GM21390 (cell line): ENCODE measurements around the gene PC.
A peak's percentile ranks its signal among the peaks of the same experiment; 100 is the strongest.

ENCODE experiments used
- ATAC-seq: cut with Tn5 transposase; IDR thresholded peaks from one replicate; pipeline ENCODE4 v1.9.1; 2021; ENCODE audit not compliant: unreplicated experiment

Gene PC

DNA sequence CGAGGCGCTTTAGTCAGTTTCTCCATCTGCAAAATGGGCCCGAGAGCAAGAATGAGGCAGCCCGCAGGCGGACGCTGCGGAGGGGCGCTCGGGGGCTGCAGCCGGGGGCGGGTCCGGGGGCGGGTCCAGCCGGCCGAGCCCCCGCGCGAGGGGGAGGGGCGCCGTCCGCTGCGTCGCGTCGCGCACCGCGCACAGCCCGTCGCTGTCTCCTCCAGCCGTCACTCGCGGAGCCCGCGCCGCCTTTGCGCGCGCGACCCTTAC is 282 bp downstream of the PC start:
- peak; percentile 20 for ATAC-seq

DNA sequence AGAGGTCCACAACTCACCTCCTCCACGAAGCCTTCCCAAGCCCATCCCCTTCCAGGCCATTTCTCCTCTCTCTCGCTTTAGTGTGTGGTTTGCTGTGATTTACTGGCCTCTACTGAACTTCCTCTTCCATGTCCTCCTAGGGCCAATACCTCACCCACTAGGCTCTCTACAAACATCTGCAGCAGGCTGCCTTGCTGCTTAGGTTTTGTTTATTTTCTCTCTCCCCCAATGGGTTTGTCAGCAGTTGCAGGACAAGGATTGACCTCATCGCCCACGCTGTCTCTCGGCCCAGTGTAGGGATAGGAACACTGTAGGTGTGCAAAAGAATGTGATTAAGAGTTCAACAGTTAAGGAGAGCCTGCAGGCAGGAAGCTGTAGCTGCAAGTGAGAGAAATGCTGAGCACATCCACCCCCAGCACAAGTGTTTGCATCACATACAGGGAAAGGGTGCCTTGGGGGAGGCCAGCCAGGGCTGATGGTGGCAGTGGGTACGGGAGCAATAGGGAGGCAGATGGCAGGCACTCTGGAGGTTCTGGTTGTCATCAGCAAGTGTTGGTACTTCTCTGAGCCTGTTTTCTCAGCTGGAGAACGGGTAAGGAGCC is 1.4 kb downstream of the PC start:
- no peak for ATAC-seq

DNA sequence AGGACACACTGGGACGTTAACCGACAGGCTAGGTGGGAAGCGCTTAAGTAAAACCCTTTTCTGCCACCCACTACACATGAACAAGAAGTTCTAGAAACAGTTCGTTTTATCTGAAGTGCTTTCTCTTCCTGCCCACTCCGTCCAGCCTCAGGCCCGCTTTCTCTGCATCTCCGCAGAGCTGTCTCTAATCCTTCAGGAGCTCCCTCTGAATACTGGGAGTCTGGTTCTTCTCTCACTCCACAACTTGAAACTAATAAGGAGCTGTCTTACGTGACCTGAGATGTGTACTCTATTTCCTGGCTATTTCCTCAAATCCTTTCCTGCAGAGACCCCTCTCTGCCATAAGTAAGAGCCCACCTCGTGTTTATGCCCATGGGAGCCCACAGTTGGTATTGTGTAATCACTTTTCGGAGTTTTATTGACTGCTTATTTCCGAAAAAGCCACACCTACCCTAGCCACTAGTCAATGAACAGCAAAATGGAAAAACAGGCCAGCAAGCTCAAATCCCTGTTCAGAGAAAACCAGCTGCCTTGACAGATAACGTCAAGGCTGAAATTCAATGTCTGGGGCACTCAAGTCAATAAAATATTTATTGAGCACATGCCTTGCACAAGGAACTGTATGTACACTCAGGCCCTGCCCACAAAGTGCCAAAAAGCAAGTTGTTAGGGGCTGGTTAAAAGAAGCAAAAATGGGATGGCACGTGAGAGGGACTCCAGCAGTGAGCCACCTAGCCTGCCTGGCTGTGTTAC is 4.9 kb downstream of the PC start:
- no peak for ATAC-seq

DNA sequence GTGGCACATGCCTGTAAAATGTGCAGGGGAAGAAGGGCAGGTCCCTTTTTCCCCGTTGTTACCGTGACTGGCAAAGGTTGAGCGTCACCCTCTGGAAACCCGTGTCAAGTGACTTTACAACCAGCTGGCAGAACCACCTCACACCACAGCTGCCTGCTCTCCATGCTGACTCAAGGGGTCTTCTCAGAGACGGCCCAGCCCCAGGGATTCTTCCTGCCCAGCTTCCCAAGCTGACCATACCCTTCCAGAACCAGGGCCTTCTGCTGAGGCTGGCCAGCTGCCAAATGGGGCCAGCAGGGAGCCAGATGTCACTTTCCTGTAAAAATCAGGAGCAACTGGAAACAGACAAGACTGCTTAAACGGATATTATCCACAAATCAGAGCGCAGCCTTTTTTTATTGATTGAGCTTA is 6.3 kb downstream of the PC start:
- no peak for ATAC-seq

DNA sequence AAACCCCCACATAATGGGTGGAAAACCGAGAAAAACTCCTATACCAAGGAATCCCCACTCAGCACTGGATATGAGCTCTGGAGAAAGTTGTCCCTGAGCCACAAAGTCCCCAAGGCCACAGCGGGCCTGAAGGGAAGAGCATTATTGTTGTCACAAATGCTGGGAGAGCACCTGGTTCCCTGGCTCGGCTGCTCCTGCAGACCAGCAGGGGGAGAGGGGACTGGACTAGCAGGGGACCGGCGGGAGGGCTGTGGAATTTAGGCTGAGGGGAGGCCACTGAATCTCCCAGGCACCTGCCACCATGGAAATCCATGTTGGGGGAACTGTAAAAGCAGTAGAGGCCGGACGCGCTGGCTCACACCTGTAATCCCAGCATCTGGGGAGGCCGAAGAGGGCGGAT is 7.0 kb downstream of the PC start:
- ATAC-seq, result no peak

DNA sequence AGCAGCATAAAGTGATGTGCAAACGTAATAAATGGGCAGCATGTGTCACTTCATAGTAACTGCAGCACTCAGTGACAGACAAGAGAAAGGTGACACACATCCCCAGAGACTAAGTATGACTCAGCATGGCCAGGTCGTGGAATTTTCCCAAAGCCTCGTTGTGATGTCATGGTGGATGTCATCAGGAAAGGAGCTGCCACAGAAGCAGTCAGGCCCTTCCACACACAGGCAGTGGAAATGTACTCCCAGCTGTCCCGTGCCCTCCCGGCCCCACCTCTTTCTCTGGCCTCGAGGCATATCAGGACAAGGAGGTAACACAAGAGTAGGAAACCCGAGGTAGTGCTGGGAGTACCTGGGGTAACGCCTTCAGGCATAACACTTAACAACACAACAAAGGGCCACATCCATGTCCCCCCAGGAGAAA is 8.1 kb downstream of the PC start:
- no peak for ATAC-seq

DNA sequence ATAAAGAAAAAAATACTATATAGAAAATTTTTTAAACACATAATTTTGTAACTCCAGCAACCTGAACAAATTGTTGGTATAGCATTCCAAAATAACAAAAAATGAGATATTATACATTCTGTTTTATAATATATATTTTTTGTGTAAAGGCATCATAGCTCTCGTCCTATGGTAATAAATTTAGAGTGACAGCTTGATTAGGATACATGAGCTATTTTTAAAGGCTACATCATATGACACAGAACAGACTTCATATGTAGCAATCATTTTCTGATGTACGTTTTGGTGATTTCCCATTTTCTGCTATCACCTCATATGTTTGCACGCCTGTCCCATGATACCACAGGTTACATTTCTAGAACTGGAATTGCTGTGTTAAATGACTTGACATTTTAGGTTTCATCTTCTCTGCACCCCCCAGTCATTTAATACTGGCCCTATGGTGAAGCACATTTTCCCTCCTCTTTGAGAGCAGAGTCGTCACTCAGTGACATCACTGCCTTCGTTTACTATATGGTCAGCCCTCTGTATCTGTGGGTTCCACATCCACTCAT is 19.5 kb downstream of the PC start:
- no peak for ATAC-seq

GRCh38 chr11:66937193-66937733 is 20.9 kb downstream of the PC start:
- ATAC-seq, result no peak

DNA sequence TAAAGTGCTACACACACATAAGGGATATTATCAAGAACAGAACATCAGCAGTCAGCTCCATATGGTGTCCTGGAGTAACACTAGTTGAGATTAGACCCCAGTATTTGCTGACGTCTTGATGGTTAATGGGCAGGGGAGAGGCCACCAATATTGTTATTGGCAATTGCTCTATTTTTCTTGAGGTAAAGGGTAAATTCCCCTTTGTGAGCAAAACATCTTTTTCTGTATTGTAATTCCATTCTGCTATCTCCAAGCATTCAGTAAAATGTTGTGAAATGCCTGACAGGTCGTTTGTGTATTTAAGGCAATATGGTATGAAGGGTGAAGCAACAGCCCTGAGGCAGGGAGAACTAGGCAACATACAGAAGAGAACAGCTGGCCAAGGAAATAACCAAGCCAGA is 21.9 kb downstream of the PC start:
- ATAC-seq, result no peak

GRCh38 chr11:66934950-66935779 is 23.0 kb downstream of the PC start:
- ATAC-seq, result no peak

DNA sequence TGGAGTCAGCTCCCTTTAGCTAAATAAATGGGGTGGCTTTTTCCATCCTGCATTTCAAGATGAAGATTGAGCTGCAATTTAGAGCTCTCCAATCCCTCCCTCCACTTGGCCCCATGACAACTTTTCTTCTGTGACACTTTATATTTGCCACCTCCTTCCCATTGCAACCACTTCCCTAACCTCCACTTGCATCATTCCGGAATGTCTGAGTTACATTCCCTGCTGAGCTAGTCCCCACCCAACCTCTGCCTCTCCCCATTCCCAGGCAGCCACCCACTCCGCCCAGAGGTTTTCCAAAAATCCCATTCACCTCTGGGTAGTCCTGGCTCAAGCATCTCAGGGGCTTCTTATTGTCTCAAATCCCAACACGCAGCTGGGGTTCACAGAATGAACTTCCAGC is 24.7 kb downstream of the PC start:
- no peak for ATAC-seq

GRCh38 chr11:66932543-66932942 is 25.6 kb downstream of the PC start:
- no peak for ATAC-seq

- ATAC-seq, result no peak
Measured at GRCh38 chr11:66929753-66930152, 28.4 kb downstream of the PC start.

GRCh38 chr11:66924272-66924671 is 33.9 kb downstream of the PC start:
- ATAC-seq, result no peak

GRCh38 chr11:66922551-66922950 is 35.6 kb downstream of the PC start:
- no peak for ATAC-seq

DNA sequence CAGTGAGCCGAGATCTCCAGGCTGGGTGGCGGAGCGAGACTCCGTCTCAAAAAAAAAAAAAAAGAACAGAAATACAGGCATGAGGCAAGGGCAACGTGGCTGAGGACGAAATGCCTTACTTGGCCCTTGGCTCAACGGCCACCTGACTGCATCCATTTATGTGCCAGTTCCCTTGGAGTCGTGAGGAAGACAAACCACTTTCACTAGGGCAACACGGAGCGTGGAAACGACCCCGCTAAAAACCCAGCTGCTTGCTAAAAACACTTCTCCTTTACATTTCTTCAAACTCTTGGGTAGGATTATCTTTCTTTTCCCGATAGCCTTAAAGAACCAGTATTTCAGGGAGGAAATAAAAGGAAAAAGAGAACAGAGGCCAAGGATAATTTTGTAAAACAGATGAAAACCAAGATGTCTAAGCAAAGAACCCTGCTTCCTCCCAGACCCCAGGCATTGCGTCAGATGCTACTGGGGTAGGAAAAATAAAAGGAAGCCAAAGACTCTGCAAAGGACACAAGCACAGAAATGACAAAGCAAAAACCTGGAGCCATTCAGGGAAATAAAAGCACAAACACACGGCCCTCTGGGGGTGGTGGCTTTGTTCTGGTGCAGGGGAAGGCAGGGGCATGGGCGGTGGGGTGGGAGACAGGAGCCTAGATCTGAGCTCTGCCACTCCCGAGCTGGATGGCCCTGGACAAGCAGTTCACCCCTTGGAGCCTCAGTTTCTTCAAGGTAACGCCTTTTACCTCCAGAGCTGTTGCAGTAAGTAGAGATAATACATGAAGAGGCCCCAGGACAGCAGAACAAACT is 37.0 kb downstream of the PC start:
- ATAC-seq, result no peak

DNA sequence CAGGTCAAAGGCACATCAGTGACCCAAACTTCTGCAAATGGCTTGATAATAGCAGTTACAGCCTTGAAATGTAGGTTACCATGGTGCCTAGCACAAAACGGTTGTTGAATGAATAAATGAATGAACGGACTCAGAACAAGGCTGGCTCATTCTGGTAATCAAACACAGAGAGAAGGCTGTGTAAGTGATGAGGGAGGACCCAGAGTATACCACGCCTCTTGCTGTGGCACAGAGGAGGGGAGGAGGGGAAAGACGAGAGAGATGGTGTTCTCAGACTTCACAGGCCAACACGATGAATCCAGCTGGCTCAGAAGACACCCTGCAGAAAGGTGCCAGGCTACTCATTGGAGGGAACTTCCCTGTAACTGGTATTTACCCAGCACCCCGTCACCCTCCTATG is 38.3 kb downstream of the PC start:
- no peak for ATAC-seq

GRCh38 chr11:66918741-66919140 is 39.4 kb downstream of the PC start:
- ATAC-seq, result no peak

- ATAC-seq, result no peak
Measured at GRCh38 chr11:66915866-66916265, 42.3 kb downstream of the PC start.

- no peak for ATAC-seq
Measured at GRCh38 chr11:66915046-66915832, 42.9 kb downstream of the PC start.
